GM18502 (cell line): Measurements from ENCODE around the gene SDK2.

ENCODE experiments used
- ATAC-seq: cut with Tn5 transposase; IDR thresholded peaks from one replicate; pipeline ENCODE4 v1.9.1; 2021; ENCODE audit warnings: mild to moderate bottlenecking; ENCODE audit not compliant: unreplicated experiment, poor library complexity

SDK2 gene

GRCh38 chr17:73545109-73546032 lies 98.9 kb downstream of the SDK2 start:
- ATAC-seq = no peak

- no peak for ATAC-seq
These were observed 99.9 kb downstream of the SDK2 start for GRCh38 chr17:73544333-73544732.

GRCh38 chr17:73542323-73542722 lies 101.9 kb downstream of the SDK2 start:
- no peak for ATAC-seq

- no peak for ATAC-seq
These were observed 102.7 kb downstream of the SDK2 start for GRCh38 chr17:73541561-73541981.

GRCh38 chr17:73541111-73541510 lies 103.1 kb downstream of the SDK2 start:
- ATAC-seq = no peak

- no peak for ATAC-seq
These were observed 105.1 kb downstream of the SDK2 start for GRCh38 chr17:73539166-73539565.

GRCh38 chr17:73538445-73538844 lies 105.8 kb downstream of the SDK2 start:
- no peak for ATAC-seq

GRCh38 chr17:73536700-73537605 lies 107.3 kb downstream of the SDK2 start:
- ATAC-seq = no peak

- ATAC-seq = no peak
These were observed 108.5 kb downstream of the SDK2 start for GRCh38 chr17:73535746-73536145.

- no peak for ATAC-seq
These were observed 109.9 kb downstream of the SDK2 start for GRCh38 chr17:73534209-73534909.

- no peak for ATAC-seq
These were observed 110.5 kb downstream of the SDK2 start for GRCh38 chr17:73533781-73534180.

- no peak for ATAC-seq
These were observed 111.1 kb downstream of the SDK2 start for GRCh38 chr17:73533127-73533526.

- no peak for ATAC-seq
These were observed 111.8 kb downstream of the SDK2 start for GRCh38 chr17:73532421-73532901.

- ATAC-seq = no peak
These were observed 113.1 kb downstream of the SDK2 start for GRCh38 chr17:73531158-73531557.

GRCh38 chr17:73528679-73529078 lies 115.6 kb downstream of the SDK2 start:
- ATAC-seq = no peak

- no peak for ATAC-seq
These were observed 117.3 kb downstream of the SDK2 start for GRCh38 chr17:73526952-73527351.

- ATAC-seq = no peak
These were observed 119.1 kb downstream of the SDK2 start for GRCh38 chr17:73524941-73525679.

- no peak for ATAC-seq
These were observed 121.5 kb downstream of the SDK2 start for GRCh38 chr17:73522696-73523095.

GRCh38 chr17:73522107-73522506 lies 122.1 kb downstream of the SDK2 start:
- no peak for ATAC-seq

GRCh38 chr17:73521376-73521775 lies 122.9 kb downstream of the SDK2 start:
- no peak for ATAC-seq
